Fibroblast of skin of left biceps (primary cell): Measurements from ENCODE around the gene ADAMTS8.

ENCODE experiments used
- DNase-seq, 2 experiments: peaks; one replicate each; pipeline ENCODE4 v3.0.0-alpha.2; 2013; ENCODE audit warnings: low read depth in 2 of 2

ADAMTS8 gene

GRCh38 chr11:130462931-130463330, 34.5 kb upstream of the ADAMTS8 start:
- no peak for DNase-seq

DNA sequence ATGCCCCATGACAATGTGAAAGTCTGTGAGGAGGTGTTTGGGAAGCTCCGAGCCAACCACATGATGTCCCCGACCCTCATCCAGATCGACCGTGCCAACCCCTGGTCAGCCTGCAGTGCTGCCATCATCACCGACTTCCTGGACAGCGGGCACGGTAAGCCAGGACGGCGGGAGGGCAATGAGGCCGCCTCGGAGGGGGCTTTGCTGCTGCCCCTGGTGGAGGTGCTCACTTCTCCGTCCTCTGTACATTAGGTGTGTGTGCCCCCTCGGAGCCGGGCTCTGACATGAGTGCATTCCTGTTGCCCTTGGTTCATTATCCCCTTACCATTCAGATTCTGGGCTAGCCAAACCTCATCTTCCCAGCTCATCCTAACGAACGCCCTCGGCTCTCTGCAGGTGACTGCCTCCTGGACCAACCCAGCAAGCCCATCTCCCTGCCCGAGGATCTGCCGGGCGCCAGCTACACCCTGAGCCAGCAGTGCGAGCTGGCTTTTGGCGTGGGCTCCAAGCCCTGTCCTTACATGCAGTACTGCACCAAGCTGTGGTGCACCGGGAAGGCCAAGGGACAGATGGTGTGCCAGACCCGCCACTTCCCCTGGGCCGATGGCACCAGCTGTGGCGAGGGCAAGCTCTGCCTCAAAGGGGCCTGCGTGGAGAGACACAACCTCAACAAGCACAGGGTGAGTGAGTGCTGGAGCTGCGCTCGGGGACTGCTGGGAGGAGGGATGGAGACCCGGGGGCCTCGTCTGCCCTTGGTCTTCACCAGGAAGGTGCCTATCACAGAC, 33.9 kb upstream of the ADAMTS8 start:
- DNase-seq, result no peak

GRCh38 chr11:130459521-130459920, 31.1 kb upstream of the ADAMTS8 start:
- DNase-seq, result no peak

GRCh38 chr11:130458410-130458729, 30.0 kb upstream of the ADAMTS8 start:
- no peak for DNase-seq

DNA sequence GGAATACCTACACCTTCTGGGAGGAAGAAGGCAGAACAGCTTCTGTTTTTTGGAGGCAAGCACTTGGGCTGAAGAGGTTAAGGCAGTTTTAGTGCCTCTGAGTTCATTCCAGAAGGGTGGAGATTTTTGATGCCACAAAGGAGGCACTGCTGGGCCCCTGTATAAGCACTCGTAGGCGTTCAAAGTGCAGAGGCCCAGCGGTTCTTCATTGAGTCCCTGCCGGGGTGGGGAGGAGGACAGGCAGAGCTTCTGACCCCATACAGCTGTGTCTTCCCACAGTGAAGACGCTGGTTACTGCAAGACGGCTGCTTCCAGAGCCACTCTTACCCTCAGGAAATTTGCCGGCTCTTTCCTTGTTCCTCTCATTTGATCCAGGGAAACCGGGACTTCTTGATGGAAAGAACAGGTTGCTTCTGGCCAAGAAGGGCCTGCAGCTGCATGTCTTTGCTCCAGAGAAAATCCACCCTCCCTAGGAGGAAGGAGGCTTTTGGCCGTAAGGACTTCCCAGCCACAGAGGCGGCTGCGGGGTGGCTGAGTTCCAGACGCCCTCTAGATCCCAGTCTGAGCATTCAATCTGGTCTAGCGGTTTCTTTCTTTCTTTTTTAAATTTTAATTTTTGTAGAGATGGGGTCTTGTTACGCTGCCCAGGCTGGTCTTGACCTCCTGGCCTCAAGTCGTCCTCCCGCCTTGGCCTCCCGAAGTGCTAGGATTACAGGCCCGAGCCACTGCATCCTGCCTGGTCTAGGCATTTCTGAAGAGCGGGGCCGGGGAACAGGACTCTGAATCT, 29.4 kb upstream of the ADAMTS8 start:
- DNase-seq, result no peak

GRCh38 chr11:130456286-130456685, 27.9 kb upstream of the ADAMTS8 start:
- DNase-seq, result no peak

- no peak for DNase-seq
Measured at GRCh38 chr11:130455483-130456127, 27.2 kb upstream of the ADAMTS8 start.

- no peak for DNase-seq
Measured at GRCh38 chr11:130454491-130455252, 26.3 kb upstream of the ADAMTS8 start.

GRCh38 chr11:130452940-130453339, 24.5 kb upstream of the ADAMTS8 start:
- no peak for DNase-seq

- no peak for DNase-seq
Measured at GRCh38 chr11:130452176-130452575, 23.8 kb upstream of the ADAMTS8 start.

GRCh38 chr11:130451231-130452019, 23.0 kb upstream of the ADAMTS8 start:
- DNase-seq, result no peak

DNA sequence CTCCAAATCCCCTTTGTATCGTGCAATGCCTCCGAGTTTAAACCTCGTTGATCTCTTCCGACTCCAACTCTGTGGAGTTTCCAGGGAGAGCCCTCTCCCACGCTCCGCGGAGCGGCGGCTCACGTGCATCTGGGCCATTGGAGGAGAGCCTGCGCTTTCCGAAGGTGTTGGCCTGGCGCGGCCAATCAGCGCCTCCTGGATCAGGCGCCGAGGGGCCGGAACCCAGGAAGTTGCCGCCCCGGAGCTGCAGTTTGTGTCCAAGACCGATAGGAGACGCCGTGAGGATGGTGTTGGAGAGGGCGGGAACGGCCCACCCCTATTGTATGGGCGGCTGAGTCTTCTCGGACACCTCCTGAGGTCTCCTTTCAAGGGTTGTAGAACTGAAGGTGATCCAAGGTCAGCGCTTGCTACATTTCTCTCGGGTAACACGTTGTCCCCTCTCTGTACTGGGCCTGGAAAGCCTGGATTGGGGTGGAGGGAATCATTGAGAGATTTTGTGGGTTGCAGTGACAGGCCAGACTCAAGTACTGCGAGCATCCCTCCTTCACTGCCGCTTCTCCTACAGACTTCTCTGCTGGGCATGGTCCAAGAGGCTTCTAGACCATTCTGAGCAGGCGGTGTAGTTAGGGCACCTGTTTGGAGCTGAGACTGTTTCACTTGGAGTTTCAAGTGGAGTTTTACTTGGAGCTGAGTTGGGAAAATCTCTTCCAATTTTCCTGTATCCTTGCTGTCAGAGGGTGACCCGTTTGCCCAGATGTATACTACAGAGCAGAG, 21.8 kb upstream of the ADAMTS8 start:
- DNase-seq, result peak in 1 of 2 experiments; percentile 37

- no peak for DNase-seq
Measured at GRCh38 chr11:130449310-130449990, 21.0 kb upstream of the ADAMTS8 start.

- peak; percentile 53 to 56 for DNase-seq
Measured at GRCh38 chr11:130448416-130449309, 20.3 kb upstream of the ADAMTS8 start, which contains the start of gene ADAMTS15. Gene ADAMTS15, plus strand, starts transcription at chr11:130448645. Its CDS starts 329 bp downstream, at chr11:130448974.

DNA sequence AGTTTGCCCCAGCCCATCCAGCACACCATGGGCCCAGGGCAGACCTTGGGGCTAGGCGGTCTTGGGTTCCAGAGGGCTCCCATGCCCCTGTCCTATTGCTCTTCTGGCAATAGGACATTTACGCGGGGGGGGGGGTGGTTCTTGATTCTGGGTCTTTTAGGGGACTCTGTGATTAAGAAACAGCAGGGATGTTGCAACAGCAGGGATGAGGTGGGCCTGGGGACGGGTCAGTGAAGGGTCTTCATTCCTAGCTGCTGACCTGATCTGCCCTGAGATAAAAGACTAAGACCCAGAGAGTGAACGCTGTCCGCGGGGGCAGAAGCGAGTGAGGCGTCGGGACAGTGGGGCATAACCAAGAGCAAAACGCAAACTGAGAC, 19.6 kb upstream of the ADAMTS8 start:
- DNase-seq, result no peak

GRCh38 chr11:130445788-130446187, 17.4 kb upstream of the ADAMTS8 start:
- DNase-seq, result no peak

GRCh38 chr11:130442737-130443136, 14.3 kb upstream of the ADAMTS8 start:
- no peak for DNase-seq

- DNase-seq, result no peak
Measured at GRCh38 chr11:130441719-130442118, 13.3 kb upstream of the ADAMTS8 start.

GRCh38 chr11:130439876-130440275, 11.5 kb upstream of the ADAMTS8 start:
- DNase-seq, result no peak
